MCF 10A (cell line): ENCODE data around the gene LRFN2. TPM values are rescaled to one million over a fixed set of nuclear protein-coding genes. Genes with fewer than 3 reads are reported as not detected.
A peak's percentile ranks its signal among the peaks of the same experiment; 100 is the strongest.

Experiments used
- Bru-seq: library from RNA; stranded (reverse); fragments of 400-500 nt; gene quantifications from one replicate; lab custom pipeline; 2021; lab: Mats Ljungman, UMichigan
- BruChase-seq, 2 experiments: library from RNA; stranded (reverse); fragments of 400-500 nt; gene quantifications; one replicate each; lab custom pipeline; 2021; lab: Mats Ljungman, UMichigan
- BruUV-seq: library from RNA; stranded (reverse); fragments of 400-500 nt; replicated peaks from 2 replicates; lab custom pipeline; 2021; lab: Mats Ljungman, UMichigan
- CTCF ChIA-PET: fragments of 300-600 bp; sonication (Branson Sonifier 250); formaldehyde crosslinking; extraction: SDS; loops from one replicate; lab custom pipeline; 2021; ENCODE audit warnings: antibody characterized with exemption, inconsistent platforms; lab: Yijun Ruan, JAX
- POLR2A ChIA-PET: fragments of 300-600, 350-650 bp; sonication (Branson Sonifier 250); formaldehyde crosslinking; extraction: SDS; loops from one replicate; lab custom pipeline; 2020; ENCODE audit warnings: antibody characterized with exemption, inconsistent platforms; lab: Yijun Ruan, JAX
- DNase-seq: peaks from one replicate; pipeline ENCODE4 v3.0.0-alpha.2; 2018; ENCODE audit not compliant: unreplicated experiment
- H3K27ac Mint-ChIP-seq: one replicate; pipeline ENCODE4 v1.8.0; 2022; ENCODE audit warnings: mild to moderate bottlenecking, low read depth, mixed read lengths; ENCODE audit not compliant: unreplicated experiment
- H3K27me3 Mint-ChIP-seq: one replicate; pipeline ENCODE4 v1.8.0; 2022; ENCODE audit warnings: mixed read lengths; ENCODE audit not compliant: insufficient read depth, unreplicated experiment
- H3K36me3 Mint-ChIP-seq: one replicate; pipeline ENCODE4 v1.8.0; 2022; ENCODE audit warnings: mild to moderate bottlenecking, moderate library complexity, mixed read lengths; ENCODE audit not compliant: insufficient read depth, unreplicated experiment
- H3K4me1 Mint-ChIP-seq: one replicate; pipeline ENCODE4 v1.8.0; 2022; ENCODE audit warnings: mixed read lengths; ENCODE audit not compliant: insufficient read depth, unreplicated experiment
- H3K4me3 Mint-ChIP-seq: one replicate; pipeline ENCODE4 v1.8.0; 2022; ENCODE audit warnings: mild to moderate bottlenecking, moderate library complexity, mixed read lengths; ENCODE audit not compliant: unreplicated experiment
- H3K9me3 Mint-ChIP-seq: one replicate; pipeline ENCODE4 v1.8.0; 2022; ENCODE audit warnings: mixed read lengths; ENCODE audit not compliant: unreplicated experiment
- intact Hi-C: fragments of 100-400 bp; cut with micrococcal nuclease; formaldehyde crosslinking; loops from 2 replicates; pipeline ENCODE4 v1.14.1; 2022
- long read RNA-seq: library from polyadenylated mRNA; stranded (forward); transcript quantifications from one replicate; pipeline ENCODE4 v2.0.0, GENCODE V29; 2022
- total RNA-seq: library from RNA; stranded (reverse); gene quantifications from 2 replicates; pipeline ENCODE4 v1.2.3, GENCODE V29; 2022
- TF ChIP-seq, protein P1 (sequence below): fragments of 200-600 bp; IDR thresholded peaks from one replicate; pipeline ENCODE4 v1.8.0; 2022; ENCODE audit warnings: antibody characterized with exemption, mild to moderate bottlenecking; ENCODE audit not compliant: unreplicated experiment

LRFN2 gene
- total RNA-seq = not detected in 2 replicates
- Bru-seq, nascent RNA = not detected
- not detected for BruChase-seq, experiment 1, labeled RNA remaining after a 6-hour chase
- BruChase-seq, experiment 2, labeled RNA remaining after a 2-hour chase = percentile 0 among the genes with signal in this experiment
- long read RNA-seq = 0 reads

GRCh38 chr6:40587240-40588069 lies at the start of gene LRFN2:
Gene LRFN2, minus strand, starts transcription at chr6:40587364.
- no TSS peak for BruUV-seq
- ChIA-PET POLR2A (no interaction called here), CTCF (interaction anchor here (0.6 to 2.7 kb wide), 8 partner anchors 9 to 692 kb away, joined by 3 to 7 read pairs (median 4); no protein-coding TSS in a partner anchor)
- TF ChIP-seq, protein P1, sequence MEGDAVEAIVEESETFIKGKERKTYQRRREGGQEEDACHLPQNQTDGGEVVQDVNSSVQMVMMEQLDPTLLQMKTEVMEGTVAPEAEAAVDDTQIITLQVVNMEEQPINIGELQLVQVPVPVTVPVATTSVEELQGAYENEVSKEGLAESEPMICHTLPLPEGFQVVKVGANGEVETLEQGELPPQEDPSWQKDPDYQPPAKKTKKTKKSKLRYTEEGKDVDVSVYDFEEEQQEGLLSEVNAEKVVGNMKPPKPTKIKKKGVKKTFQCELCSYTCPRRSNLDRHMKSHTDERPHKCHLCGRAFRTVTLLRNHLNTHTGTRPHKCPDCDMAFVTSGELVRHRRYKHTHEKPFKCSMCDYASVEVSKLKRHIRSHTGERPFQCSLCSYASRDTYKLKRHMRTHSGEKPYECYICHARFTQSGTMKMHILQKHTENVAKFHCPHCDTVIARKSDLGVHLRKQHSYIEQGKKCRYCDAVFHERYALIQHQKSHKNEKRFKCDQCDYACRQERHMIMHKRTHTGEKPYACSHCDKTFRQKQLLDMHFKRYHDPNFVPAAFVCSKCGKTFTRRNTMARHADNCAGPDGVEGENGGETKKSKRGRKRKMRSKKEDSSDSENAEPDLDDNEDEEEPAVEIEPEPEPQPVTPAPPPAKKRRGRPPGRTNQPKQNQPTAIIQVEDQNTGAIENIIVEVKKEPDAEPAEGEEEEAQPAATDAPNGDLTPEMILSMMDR = peak; percentile 42
- Mint-ChIP-seq H3K36me3 (no peaks in the 10 kb centered on the region), H3K4me3 (peak within 1 kb of the TSS; percentile 76), H3K9me3 (no peaks in the 10 kb centered on the region), H3K27ac (no peak within 1 kb of the TSS), H3K4me1 (no peaks in the 10 kb centered on the region), H3K27me3 (peaks cover 19% of the 10 kb centered on the region)
- peak; percentile 43 for DNase-seq
- intact Hi-C loops = loop anchor here (5.0 kb wide), 1 partner anchor 260 kb away; no protein-coding TSS in a partner anchor

- TF ChIP-seq, protein P1 = no peak
These were observed 47.3 kb upstream of the LRFN2 start for GRCh38 chr6:40634429-40634828.

DNA sequence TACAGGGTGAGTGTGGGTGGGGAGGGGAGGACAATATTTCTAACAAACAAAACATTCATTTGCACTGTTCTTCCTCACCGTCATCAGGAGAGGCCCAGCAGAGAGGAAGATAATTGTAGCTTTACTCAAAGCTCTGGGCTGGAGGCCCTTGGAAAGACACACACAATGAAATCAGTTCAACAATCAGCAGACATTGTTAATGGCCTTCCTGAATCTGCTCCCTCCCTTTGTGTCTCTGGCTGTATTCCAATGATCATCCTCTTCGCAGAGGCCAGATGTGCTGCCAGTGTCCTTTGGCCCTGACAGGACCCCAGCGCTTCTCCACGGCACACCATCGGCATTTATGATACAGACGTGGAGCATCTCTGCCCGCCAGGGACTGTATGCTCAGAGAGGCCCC lies 44.6 kb upstream of the LRFN2 start:
- CTCF ChIA-PET = no interaction called here

More at GRCh38 chr6:40634429-40634828, 47.3 kb upstream of the LRFN2 start:
- intact Hi-C loops = no loop called here
- Mint-ChIP-seq H3K27ac (no peak overlapping the region), H3K27me3 (no peaks in the 10 kb centered on the region), H3K9me3 (peaks cover 25% of the 10 kb centered on the region), H3K4me1 (no peaks in the 10 kb centered on the region), H3K4me3 (no peak overlapping the region), H3K36me3 (no peaks in the 10 kb centered on the region)
- BruUV-seq = no TSS peak
- POLR2A ChIA-PET = no interaction called here
- DNase-seq = no peak
- CTCF ChIA-PET = interaction anchor here (1.3 kb wide), 1 partner anchor 278 kb away, joined by 4 read pairs; no protein-coding TSS in a partner anchor

More for the DNA sequence above, 44.6 kb upstream of the LRFN2 start:
- POLR2A ChIA-PET = no interaction called here
- Mint-ChIP-seq H3K4me3 (no peak overlapping the region), H3K9me3 (peaks cover 18% of the 10 kb centered on the region), H3K27ac (no peak overlapping the region), H3K36me3 (no peaks in the 10 kb centered on the region), H3K4me1 (no peaks in the 10 kb centered on the region), H3K27me3 (no peaks in the 10 kb centered on the region)
- BruUV-seq = no TSS peak
- DNase-seq = no peak
- intact Hi-C loops = no loop called here
- TF ChIP-seq, protein P1 = no peak
